ENCODE results near the gene TRIM68. TPM values are rescaled to one million over a fixed set of nuclear protein-coding genes. Genes with fewer than 3 reads are reported as not detected.

Gene TRIM68
- polyA plus RNA-seq, 1 donor (not counting 4 experiments of a cell fraction or from before 2014, with no cell fraction given) = 6.5 TPM

DNA sequence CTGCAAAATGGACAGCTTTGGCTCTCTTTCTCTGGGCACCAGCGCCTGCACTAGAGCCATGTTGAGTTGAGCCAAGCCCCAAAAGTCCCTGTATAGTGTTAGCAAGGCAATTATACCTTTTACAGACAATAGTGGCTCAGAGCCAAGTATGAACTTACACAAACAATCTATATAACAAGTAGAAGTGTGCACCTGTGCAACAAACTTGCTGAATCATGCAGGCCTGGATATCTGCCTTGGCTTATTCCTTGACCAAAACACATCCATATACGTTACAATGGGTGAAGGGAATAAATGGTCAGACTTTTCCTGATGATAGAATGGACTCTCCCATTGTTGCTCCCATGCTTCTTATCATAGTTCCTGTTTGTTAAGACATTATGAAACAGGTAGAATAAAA lies 30.3 kb downstream of the TRIM68 start:
- Histone ChIP-seq H3K9me3 (ENCODE audit: control insufficient read depth, low read depth, low read length) (no peaks in the 10 kb centered on the region), H3K4me2 (ENCODE audit: control insufficient read depth, extremely low read depth, insufficient read depth, low read depth, low read length) (no peak overlapping the region), H3K36me3 (ENCODE audit: control insufficient read depth in 2 of 2, extremely low read depth in 1 of 2, insufficient read depth in 2 of 2, low read length in 2 of 2) (no peaks in the 10 kb centered on the region), H3K79me2 (ENCODE audit: control insufficient read depth, insufficient read depth, low read length) (no peaks in the 10 kb centered on the region), H3K9ac (ENCODE audit: control insufficient read depth, extremely low read depth, insufficient read depth, low read length) (no peak overlapping the region), H2AFZ (ENCODE audit: control insufficient read depth, low read length) (no peak overlapping the region), H3K9me1 (ENCODE audit: control insufficient read depth, extremely low read depth, insufficient read depth, low read length) (no peaks in the 10 kb centered on the region), H3K4me3 (ENCODE audit: control insufficient read depth in 2 of 3, extremely low read depth in 1 of 3, insufficient read depth in 2 of 3, low read depth in 1 of 3, low read length in 3 of 3) (no peak overlapping the region), H3K27me3 (ENCODE audit: control insufficient read depth, extremely low read depth, insufficient read depth, low read length) (no peaks in the 10 kb centered on the region), H3K27ac (ENCODE audit: control insufficient read depth, insufficient read depth, low read length) (no peak overlapping the region), H3K4me1 (ENCODE audit: control insufficient read depth, extremely low read depth, insufficient read depth, low read length) (no peaks in the 10 kb centered on the region), H4K20me1 (ENCODE audit: control insufficient read depth, extremely low read depth, insufficient read depth, low read length) (no peaks in the 10 kb centered on the region)
- DNase-seq (ENCODE audit: low read depth, low spot score) (no peak), FAIRE-seq (no peak)
- TF ChIP-seq EZH2 (IDR thresholded peaks at IDR 0.05; ENCODE audit: low read length) = no peak
- TF ChIP-seq, protein P1, sequence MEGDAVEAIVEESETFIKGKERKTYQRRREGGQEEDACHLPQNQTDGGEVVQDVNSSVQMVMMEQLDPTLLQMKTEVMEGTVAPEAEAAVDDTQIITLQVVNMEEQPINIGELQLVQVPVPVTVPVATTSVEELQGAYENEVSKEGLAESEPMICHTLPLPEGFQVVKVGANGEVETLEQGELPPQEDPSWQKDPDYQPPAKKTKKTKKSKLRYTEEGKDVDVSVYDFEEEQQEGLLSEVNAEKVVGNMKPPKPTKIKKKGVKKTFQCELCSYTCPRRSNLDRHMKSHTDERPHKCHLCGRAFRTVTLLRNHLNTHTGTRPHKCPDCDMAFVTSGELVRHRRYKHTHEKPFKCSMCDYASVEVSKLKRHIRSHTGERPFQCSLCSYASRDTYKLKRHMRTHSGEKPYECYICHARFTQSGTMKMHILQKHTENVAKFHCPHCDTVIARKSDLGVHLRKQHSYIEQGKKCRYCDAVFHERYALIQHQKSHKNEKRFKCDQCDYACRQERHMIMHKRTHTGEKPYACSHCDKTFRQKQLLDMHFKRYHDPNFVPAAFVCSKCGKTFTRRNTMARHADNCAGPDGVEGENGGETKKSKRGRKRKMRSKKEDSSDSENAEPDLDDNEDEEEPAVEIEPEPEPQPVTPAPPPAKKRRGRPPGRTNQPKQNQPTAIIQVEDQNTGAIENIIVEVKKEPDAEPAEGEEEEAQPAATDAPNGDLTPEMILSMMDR (optimal IDR thresholded peaks at IDR 0.05 in 1 of 3, IDR thresholded peaks at IDR 0.05 in 1 of 3, conservative IDR thresholded peaks at IDR 0.05 in 1 of 3; ENCODE audit: extremely low read depth in 1 of 3, insufficient read depth in 2 of 3, low read length in 3 of 3) = no peak
- dilution Hi-C loops (cut with MboI; ENCODE audit: extremely low pct_ligation_motif_present, low sequenced_read_pairs) = no loop called here

DNA sequence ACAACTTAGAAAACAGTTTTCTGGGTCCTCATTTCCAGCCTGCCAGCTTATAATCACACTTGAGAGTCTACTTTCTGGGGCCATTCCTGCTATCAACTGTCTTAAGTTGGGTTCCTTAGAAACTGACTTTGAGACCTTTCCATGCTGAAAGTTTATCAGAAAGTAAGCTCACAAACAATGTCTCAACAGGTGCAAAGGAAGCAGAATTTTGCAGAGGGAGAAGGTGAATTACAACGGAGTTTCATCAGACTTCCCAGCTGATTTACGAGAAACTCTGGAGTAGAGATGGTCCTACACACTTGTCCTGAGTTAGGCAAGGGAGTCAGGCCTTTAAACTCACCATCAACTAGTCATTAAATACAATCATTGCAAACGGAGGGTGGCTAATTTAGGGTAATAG lies 31.2 kb downstream of the TRIM68 start:
- no peak for FAIRE-seq
- H4K20me1 ChIP-seq (ENCODE audit: control insufficient read depth, extremely low read depth, insufficient read depth, low read length) = no peaks in the 10 kb centered on the region

More for the DNA sequence above, 31.2 kb downstream of the TRIM68 start:
- H3K9ac ChIP-seq (ENCODE audit: control insufficient read depth, extremely low read depth, insufficient read depth, low read length) = no peak overlapping the region
- no peaks in the 10 kb centered on the region for H3K36me3 ChIP-seq (ENCODE audit: control insufficient read depth in 2 of 2, extremely low read depth in 1 of 2, insufficient read depth in 2 of 2, low read length in 2 of 2)
- no peak overlapping the region for H3K4me2 ChIP-seq (ENCODE audit: control insufficient read depth, extremely low read depth, insufficient read depth, low read depth, low read length)
- no peak overlapping the region for H2AFZ ChIP-seq (ENCODE audit: control insufficient read depth, low read length)
- no peaks in the 10 kb centered on the region for H3K9me3 ChIP-seq (ENCODE audit: control insufficient read depth, low read depth, low read length)
- no peak for DNase-seq (ENCODE audit: low read depth, low spot score)
- no peaks in the 10 kb centered on the region for H3K27me3 ChIP-seq (ENCODE audit: control insufficient read depth, extremely low read depth, insufficient read depth, low read length)
- dilution Hi-C loops (cut with MboI; ENCODE audit: extremely low pct_ligation_motif_present, low sequenced_read_pairs) = no loop called here
- H3K9me1 ChIP-seq (ENCODE audit: control insufficient read depth, extremely low read depth, insufficient read depth, low read length) = no peaks in the 10 kb centered on the region
- no peak overlapping the region for H3K27ac ChIP-seq (ENCODE audit: control insufficient read depth, insufficient read depth, low read length)
- no peaks in the 10 kb centered on the region for H3K79me2 ChIP-seq (ENCODE audit: control insufficient read depth, insufficient read depth, low read length)
- TF ChIP-seq EZH2 (IDR thresholded peaks at IDR 0.05; ENCODE audit: low read length) = no peak
- TF ChIP-seq, protein P1 (optimal IDR thresholded peaks at IDR 0.05 in 1 of 3, IDR thresholded peaks at IDR 0.05 in 1 of 3, conservative IDR thresholded peaks at IDR 0.05 in 1 of 3; ENCODE audit: extremely low read depth in 1 of 3, insufficient read depth in 2 of 3, low read length in 3 of 3) = no peak
- no peaks in the 10 kb centered on the region for H3K4me1 ChIP-seq (ENCODE audit: control insufficient read depth, extremely low read depth, insufficient read depth, low read length)
- H3K4me3 ChIP-seq (ENCODE audit: control insufficient read depth in 2 of 3, extremely low read depth in 1 of 3, insufficient read depth in 2 of 3, low read depth in 1 of 3, low read length in 3 of 3) = no peak overlapping the region
